ENCODE data around the gene RAMACL. TPM values are rescaled to one million over a fixed set of nuclear protein-coding genes. Genes with fewer than 3 reads are reported as not detected.

RAMACL gene
- total RNA-seq, 2 donors from 2014 or later: 0.52 to 1.2 TPM

- DNase-seq (ENCODE audit: low spot score in 2 of 2) (no peak), ATAC-seq (no peak)
- peaks cover under 1 to 3% of the 10 kb centered on the region in 2 donors for H3K36me3 Mint-ChIP-seq
- peaks cover 2% of the 10 kb centered on the region in 2 donors for H3K9me3 Mint-ChIP-seq
- no peak overlapping the region for H3K27ac Mint-ChIP-seq
Observed at GRCh38 chr6:166570929-166571713, 15.4 kb downstream of the RAMACL start.

- Mint-ChIP-seq H3K27ac (no peak overlapping the region), H3K36me3 (no peaks in the 10 kb centered on the region), H3K9me3 (no peaks in the 10 kb centered on the region)
- ATAC-seq: no peak
- no peak for DNase-seq (ENCODE audit: low spot score in 2 of 2)
Observed at GRCh38 chr6:166569206-166569605, 17.3 kb downstream of the RAMACL start.

GRCh38 chr6:166567813-166568212 lies 18.7 kb downstream of the RAMACL start:
- DNase-seq (ENCODE audit: low spot score in 2 of 2): no peak
- no peaks in the 10 kb centered on the region for H3K36me3 Mint-ChIP-seq
- H3K9me3 Mint-ChIP-seq: no peaks in the 10 kb centered on the region
- ATAC-seq: no peak
- H3K27ac Mint-ChIP-seq: no peak overlapping the region

DNA sequence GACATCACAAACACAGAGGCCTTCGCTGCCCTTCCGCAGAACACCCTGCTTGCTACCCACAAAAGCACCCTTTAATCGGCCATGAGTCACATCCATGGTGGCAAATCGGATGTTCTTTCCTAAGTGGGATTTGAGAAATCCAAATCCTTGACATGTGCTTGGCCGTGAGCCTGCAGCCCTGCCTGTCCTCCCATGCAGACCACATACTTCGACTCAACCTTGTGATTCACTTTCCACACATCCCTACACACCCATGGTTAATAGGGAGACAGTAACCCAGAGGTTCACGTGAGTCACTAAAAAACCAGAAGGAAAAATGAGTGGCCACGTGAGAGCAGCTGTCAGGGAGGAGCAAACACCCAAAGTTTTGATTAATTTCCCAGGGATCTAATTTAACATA lies 19.4 kb downstream of the RAMACL start:
- DNase-seq (ENCODE audit: low spot score in 2 of 2) (no peak), ATAC-seq (no peak)
- Mint-ChIP-seq H3K27ac (no peak overlapping the region), H3K36me3 (no peaks in the 10 kb centered on the region), H3K9me3 (no peaks in the 10 kb centered on the region)

DNA sequence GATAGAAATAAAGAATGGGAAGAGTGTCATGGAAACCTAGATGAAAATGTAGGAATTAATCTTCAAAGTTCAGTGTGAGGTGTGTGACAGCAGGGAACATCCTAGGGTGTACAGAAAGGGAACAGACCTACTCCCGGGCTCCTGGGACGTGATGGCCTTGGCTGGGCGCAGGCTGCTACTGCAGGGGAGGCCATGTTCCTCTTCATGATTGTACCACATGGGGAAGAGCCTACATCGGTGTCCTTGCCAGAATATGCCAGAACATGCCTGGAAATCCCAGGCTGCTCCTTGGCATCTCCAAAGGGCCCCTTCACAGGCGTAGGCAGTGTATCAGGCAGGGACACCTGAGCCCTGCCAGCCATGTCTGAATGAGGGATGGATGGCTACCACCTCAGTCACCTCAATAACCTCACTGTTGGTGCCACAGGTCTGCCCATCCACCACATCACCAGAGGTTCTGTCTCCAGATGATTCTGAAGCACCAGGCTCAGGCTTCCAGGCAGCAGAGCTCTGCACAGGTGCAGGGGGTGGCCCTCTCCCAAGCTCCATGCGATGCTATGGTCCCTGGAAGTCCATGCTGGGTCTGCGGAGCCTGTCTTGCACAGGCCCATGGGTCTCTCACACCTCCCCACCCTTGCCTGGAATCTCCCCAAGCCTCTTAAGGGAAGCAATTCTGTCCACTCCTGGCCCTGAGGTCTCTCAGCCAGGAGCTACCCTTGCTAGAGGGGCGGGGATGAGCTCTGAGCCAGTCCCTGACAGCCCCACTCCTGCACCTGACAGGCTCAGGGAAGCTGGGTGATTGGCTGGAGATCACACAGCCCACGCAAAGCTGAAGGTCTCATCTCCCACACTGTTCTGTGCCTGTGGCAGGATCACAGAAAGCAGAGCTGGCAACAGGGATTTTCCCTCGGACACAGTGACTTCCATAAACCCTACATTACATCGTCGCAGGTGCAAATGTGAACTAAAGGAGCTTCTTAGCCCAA lies 20.2 kb downstream of the RAMACL start:
- no peak for ATAC-seq
- DNase-seq (ENCODE audit: low spot score in 2 of 2): no peak
- H3K9me3 Mint-ChIP-seq: peaks cover 1 to 4% of the 10 kb centered on the region in 2 donors
- H3K27ac Mint-ChIP-seq: no peak overlapping the region
- no peaks in the 10 kb centered on the region for H3K36me3 Mint-ChIP-seq

- Mint-ChIP-seq H3K9me3 (peaks cover 4 to 7% of the 10 kb centered on the region in 2 donors), H3K36me3 (no peaks in the 10 kb centered on the region), H3K27ac (no peak overlapping the region)
- ATAC-seq (no peak), DNase-seq (ENCODE audit: low spot score in 2 of 2) (no peak)
Observed at GRCh38 chr6:166565084-166565967, 21.2 kb downstream of the RAMACL start.

- H3K27ac Mint-ChIP-seq: no peak overlapping the region
- no peak for DNase-seq (ENCODE audit: low spot score in 2 of 2)
- H3K36me3 Mint-ChIP-seq: peaks cover 0 to 5% of the 10 kb centered on the region in 2 donors
- H3K9me3 Mint-ChIP-seq: peaks cover 4 to 18% of the 10 kb centered on the region in 2 donors
- ATAC-seq: no peak
Observed at GRCh38 chr6:166563805-166564204, 22.7 kb downstream of the RAMACL start.

DNA sequence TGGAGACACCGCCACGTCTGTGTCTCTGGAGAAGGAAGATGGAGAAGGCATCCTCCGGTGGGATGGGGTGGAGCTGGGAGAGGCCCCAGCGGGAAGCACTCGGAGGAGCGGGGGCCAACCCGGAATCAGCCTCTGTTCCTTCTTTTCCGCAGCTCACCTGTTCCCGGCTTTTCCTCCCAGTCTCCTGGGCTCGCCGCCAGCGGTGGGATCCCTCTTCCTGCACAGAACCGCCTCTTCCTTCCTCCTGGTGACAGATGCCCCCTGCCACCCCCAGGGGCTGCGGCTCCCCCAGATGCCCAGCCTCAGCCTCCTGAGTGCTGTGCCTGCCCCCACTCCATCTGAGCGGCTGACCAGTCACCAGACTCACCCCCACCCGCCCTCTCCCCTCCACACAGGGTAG lies 23.3 kb downstream of the RAMACL start:
- peaks cover 0 to 9% of the 10 kb centered on the region in 2 donors for H3K36me3 Mint-ChIP-seq
- no peak overlapping the region for H3K27ac Mint-ChIP-seq

GRCh38 chr6:166562726-166563125 lies 23.8 kb downstream of the RAMACL start:
- no peak for DNase-seq (ENCODE audit: low spot score in 2 of 2)
- Mint-ChIP-seq H3K27ac (no peak overlapping the region), H3K36me3 (peaks cover 0 to 9% of the 10 kb centered on the region in 2 donors), H3K9me3 (peaks cover 4 to 18% of the 10 kb centered on the region in 2 donors)
- no peak for ATAC-seq

More for the DNA sequence above, 23.3 kb downstream of the RAMACL start:
- H3K9me3 Mint-ChIP-seq: peaks cover 4 to 18% of the 10 kb centered on the region in 2 donors
- DNase-seq (ENCODE audit: low spot score in 2 of 2) (no peak), ATAC-seq (no peak)

DNA sequence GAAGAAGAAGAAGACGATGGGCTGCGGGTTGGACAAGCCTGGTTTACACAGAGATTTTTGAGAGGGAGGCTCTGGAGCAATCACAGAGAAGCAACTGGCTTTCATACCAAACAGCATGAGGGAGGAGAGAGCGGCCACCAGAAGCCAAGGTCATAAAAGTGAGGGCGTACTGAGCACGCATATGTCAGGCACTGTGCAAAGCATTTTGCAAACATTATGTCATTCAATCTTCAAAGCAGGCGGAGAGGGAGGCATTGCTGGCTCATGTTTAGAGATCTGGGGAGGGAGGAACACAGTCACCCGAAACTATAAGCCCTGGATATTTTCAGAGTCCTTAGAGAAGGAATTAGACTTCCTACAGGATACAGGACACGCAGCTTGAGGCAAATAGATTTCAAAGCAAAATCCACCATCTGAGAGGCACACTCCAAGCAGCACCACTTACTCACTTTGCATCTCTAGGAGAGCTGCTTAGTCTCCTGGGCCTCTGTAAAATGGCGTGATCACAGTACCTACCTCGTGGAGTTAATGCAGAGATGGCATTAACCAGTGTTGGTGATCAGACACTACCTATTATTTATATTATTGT lies 24.6 kb downstream of the RAMACL start:
- ATAC-seq (no peak), DNase-seq (ENCODE audit: low spot score in 2 of 2) (no peak)
- Mint-ChIP-seq H3K36me3 (peaks cover 0 to 14% of the 10 kb centered on the region in 2 donors), H3K27ac (no peak overlapping the region), H3K9me3 (peaks cover 4 to 18% of the 10 kb centered on the region in 2 donors)

GRCh38 chr6:166560222-166560621 lies 26.3 kb downstream of the RAMACL start:
- no peak for ATAC-seq
- peaks cover 4 to 18% of the 10 kb centered on the region in 2 donors for H3K9me3 Mint-ChIP-seq
- H3K36me3 Mint-ChIP-seq: peaks cover 0 to 16% of the 10 kb centered on the region in 2 donors
- H3K27ac Mint-ChIP-seq: no peak overlapping the region
- DNase-seq (ENCODE audit: low spot score in 2 of 2): no peak

GRCh38 chr6:166559662-166560061 lies 26.8 kb downstream of the RAMACL start:
- Mint-ChIP-seq H3K9me3 (peaks cover 4 to 18% of the 10 kb centered on the region in 2 donors), H3K36me3 (peaks cover 0 to 16% of the 10 kb centered on the region in 2 donors), H3K27ac (no peak overlapping the region)
- ATAC-seq (no peak), DNase-seq (ENCODE audit: low spot score in 2 of 2) (no peak)

DNA sequence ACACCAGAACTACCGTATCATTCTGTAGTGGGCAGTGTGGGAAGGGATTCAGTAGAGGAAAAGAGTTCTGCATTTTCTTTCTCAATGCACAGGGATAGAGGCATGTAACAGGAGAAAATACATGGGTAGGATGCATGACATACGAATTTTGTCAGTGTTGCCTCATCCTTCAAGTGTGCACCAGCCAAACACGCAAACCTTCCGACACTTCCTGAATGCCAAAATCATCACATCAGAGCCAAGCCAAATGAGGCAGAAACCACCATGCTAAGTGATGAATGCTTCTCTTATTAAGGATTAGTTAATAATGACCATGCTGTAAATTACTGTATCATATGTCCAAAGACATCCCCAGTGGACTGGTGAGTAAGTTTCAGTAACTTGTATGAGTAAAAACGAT lies 27.3 kb downstream of the RAMACL start:
- ATAC-seq: no peak
- no peak for DNase-seq (ENCODE audit: low spot score in 2 of 2)
- Mint-ChIP-seq H3K9me3 (peaks cover 4 to 18% of the 10 kb centered on the region in 2 donors), H3K27ac (no peak overlapping the region), H3K36me3 (peaks cover 0 to 16% of the 10 kb centered on the region in 2 donors)

DNA sequence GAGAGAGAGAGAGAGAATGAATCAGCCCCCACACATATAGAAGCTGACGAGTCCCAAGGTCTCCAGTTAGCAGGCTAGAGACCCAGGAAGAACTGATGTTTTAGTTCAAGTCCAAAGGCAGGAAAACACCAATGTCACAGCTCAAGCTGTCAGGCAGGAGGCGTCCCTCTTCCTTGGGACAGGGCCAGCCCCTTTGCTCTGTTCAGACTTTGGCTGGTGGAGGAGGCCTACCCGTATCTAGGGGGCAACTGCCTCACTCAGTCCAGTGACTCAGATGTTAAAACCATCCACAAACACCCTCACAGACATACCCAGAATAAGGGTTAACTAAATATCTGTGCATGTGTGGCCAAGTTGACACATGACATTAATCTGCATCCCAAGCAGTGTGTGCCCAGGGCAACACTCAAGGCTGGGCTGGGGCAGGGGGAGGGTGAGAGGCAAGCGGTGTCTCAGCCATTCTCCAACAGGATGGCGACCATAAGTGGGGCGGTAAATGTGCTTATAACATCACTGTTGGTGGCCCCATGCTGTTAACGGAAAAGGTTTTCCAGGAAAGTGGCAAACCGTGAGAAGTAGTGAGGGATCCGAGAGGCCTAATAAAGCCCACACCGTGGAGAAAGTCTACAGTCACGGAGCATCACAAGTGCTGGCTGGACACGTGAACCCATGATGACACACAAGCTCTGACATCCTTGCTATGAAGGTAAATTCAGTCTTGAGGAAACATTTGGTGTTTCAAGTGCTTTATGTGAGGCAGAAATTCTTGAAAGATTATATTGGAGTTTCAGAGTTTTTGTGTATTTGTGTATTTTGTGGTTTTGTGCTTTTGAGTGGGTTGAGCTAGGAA lies 28.1 kb downstream of the RAMACL start:
- peaks cover 4 to 18% of the 10 kb centered on the region in 2 donors for H3K9me3 Mint-ChIP-seq
- DNase-seq (ENCODE audit: low spot score in 2 of 2) (no peak), ATAC-seq (no peak)
- no peak overlapping the region for H3K27ac Mint-ChIP-seq
- H3K36me3 Mint-ChIP-seq: peaks cover 0 to 16% of the 10 kb centered on the region in 2 donors

DNA sequence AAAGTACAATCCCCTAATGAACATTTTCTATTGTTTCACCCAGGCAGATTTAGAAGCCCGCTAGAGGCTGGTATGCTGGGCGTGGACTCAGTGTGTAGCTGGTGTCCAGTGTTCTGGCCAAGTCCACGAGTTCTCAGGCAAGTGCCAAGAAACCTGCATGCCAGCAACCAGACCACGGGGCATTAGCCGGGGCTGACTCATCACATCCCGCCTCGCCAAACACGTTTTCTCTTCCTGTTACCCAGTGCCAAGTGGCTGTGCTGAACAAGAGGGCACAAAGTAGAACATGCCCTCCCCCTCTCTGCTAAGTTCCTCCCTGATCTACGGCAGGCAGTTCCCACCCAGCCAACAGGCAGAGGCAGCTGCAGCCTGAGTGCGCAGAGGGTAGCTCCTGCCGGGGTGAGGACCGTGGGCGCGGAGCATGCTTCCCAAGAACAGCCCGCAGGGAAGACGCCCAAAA lies 29.6 kb downstream of the RAMACL start:
- ATAC-seq (peak in 1 of 2 donors; percentile 56), DNase-seq (ENCODE audit: low spot score in 2 of 2) (no peak)
- peaks cover 4 to 18% of the 10 kb centered on the region in 2 donors for H3K9me3 Mint-ChIP-seq
- H3K27ac Mint-ChIP-seq: peak overlapping the region; percentile 5 to 68
- peaks cover 0 to 16% of the 10 kb centered on the region in 2 donors for H3K36me3 Mint-ChIP-seq

Data from activated naive CD4-positive, alpha-beta T cell treated with anti-CD3 and anti-CD28 coated beads, Interleukin-2, amount 50 U/mL, for 72 hours (primary cell).